HT-29 (cell line): ENCODE data around the gene ADGRL1. TPM values are rescaled to one million over a fixed set of nuclear protein-coding genes. Genes with fewer than 3 reads are reported as not detected.
"Not testable (repeated sequence)": the region's sequence is repeated elsewhere in the genome, so short reads cannot be mapped to it uniquely, and the experiment has no call there.

Source experiments
- DNase-seq: peaks from one replicate; pipeline ENCODE4 v3.0.0-alpha.2; 2015; ENCODE audit warnings: low spot score
- total RNA-seq: library from RNA; depleted of rRNA; stranded (reverse); fragments of >200 nt; shearing (Covaris generic); gene quantifications from 2 replicates; pipeline ENCODE4 v1.2.3, GENCODE V29; 2014

Gene ADGRL1
- total RNA-seq, 1 experiment from 2014 or later = 2.0 TPM

- no peak for DNase-seq
These were observed 16.6 kb downstream of the ADGRL1 start for GRCh38 chr19:14189415-14189814.

DNA sequence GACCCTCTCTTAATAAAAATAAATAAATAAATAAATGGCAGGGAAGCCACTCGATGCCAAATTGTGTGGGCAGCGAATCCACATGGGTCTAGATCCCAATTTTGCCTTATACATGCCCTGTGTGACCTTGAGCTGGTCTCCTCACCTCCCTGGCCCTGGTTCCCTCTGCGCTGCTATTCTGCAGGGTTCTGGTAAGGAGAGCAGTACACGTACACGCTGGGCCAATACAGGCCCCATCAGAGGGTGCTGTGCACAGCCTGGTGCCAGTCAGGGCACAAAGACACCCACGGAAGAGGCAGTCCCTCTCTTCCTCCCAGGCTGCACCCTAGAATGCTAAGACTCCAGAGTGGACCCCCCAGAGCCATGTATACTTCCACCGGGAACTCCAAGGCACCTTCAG lies 17.9 kb downstream of the ADGRL1 start:
- DNase-seq = not testable (repeated sequence)

GRCh38 chr19:14187561-14187960 lies 18.4 kb downstream of the ADGRL1 start:
- DNase-seq = no peak

- not testable (repeated sequence) for DNase-seq
These were observed 19.3 kb downstream of the ADGRL1 start for GRCh38 chr19:14186684-14187083.

DNA sequence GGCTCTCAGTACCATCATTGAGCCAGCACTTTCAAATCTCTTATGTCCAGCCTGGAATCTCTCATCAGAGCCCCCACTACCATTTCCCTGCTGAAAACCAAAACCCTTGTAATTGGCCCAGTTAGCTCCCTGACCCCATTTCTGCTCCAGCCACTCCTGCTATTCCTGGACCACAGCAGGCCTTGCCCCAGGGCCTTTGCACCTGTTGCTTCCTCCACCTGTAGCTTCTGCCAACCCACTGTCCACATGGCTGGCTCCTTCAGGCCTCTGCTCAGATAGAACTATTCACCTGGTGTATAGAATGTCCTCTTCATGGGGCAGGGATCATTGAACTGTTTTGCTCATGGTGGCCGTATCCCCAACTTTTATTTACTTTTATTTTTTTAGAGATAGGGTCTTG lies 20.3 kb downstream of the ADGRL1 start:
- DNase-seq = not testable (repeated sequence)

DNA sequence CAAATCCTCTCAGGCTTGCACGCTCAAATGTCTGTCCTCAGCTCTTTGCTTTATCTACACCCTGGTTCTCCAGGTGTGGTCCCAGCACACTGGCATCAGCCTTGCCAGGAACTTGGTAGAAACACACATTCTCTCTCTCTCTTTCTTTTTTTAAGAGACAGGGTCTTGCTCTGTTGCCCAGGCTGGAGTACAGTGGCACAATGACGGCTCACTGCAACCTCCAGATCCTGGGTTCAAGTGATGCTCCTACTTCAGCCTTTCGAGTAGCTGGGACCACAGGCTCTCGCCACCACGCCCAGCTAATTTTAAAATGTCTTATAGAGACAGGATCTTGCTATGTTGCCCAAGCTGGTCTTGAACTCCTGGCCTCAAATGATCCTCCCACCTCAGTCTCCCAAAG lies 20.8 kb downstream of the ADGRL1 start:
- DNase-seq = no peak

- DNase-seq = no peak
These were observed 22.1 kb downstream of the ADGRL1 start for GRCh38 chr19:14183741-14184350.

- no peak for DNase-seq
These were observed 23.5 kb downstream of the ADGRL1 start for GRCh38 chr19:14182476-14182875.

DNA sequence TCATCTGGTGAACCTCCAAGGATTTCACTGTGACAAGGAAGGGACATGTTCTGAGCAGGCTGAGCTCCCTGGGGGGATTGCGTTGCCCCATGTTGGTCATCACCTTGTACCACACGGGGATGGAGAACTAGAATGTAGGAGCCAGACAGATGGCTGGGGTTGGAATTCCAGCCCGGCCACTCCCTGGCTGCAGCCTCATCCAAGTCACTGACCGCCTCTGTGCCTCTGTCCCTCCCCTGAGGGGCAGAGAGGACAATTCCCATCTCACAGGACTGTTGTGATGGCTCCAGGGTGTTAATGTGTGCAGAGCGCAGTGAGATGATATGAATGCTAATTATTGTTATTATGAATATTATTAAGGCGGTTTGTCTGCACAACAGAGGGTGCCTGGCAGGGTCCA lies 24.1 kb downstream of the ADGRL1 start:
- DNase-seq = no peak

GRCh38 chr19:14181199-14181598 lies 24.8 kb downstream of the ADGRL1 start:
- not testable (repeated sequence) for DNase-seq

DNA sequence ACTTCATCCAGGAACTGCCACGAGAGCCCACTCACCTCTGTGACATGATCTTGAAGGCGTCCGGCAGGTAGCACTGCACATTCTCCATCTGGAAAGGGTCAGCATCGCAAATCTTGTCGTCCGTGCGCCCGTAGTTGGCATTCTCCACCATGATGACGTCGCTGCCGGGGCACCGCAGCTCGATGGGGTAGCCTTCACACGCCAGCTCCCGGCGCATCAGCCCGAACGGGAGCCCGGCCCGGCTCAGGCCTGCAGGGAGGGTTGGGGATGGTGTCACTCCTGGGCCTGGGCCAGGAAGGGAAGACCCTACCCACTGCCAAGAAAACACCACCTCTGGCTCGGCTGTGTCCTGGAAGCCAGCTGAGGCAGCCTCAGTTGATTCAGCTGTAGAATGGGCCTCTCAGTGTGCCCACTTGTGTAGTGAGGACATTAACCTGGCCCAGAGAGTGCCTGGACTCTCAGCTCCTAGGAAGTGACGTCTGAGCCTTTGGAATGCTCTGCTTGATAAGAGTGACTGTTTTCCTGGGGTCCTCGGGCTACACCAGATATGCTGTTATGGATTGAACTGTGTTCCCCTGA lies 28.4 kb downstream of the ADGRL1 start:
- no peak for DNase-seq

- no peak for DNase-seq
These were observed 30.6 kb downstream of the ADGRL1 start for GRCh38 chr19:14175351-14175792.

GRCh38 chr19:14174883-14175282 lies 31.1 kb downstream of the ADGRL1 start:
- no peak for DNase-seq

GRCh38 chr19:14168993-14169392 lies 37.0 kb downstream of the ADGRL1 start:
- no peak for DNase-seq

GRCh38 chr19:14168259-14168972 lies 37.6 kb downstream of the ADGRL1 start:
- DNase-seq = no peak

DNA sequence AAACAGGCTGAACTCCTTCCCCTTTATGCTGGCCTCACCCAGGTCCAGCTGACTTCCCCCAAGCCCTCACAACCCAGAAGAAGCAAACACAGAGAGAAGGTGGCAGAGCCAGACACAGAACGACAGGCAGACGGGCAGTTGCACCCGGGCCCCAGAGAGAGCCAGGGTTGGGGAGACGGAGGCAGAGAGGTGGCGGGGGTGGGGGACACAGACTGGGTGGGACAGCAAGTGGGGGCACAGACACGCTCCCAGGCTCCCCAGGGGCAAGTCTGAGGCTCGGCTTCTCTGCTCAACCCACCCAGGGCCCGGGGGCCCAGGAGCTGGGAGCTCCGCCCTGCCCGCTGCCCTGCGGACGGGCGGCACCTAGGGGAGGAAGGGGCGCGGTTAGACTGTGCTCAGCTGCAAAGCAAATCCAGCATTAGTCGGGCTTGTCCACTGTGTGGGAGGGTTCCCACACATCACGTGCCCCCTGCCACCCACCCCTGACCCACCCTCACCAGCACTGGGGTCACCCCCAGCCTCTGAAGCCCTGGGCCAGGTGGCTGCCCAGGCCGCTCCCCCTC lies 38.3 kb downstream of the ADGRL1 start:
- DNase-seq = no peak

DNA sequence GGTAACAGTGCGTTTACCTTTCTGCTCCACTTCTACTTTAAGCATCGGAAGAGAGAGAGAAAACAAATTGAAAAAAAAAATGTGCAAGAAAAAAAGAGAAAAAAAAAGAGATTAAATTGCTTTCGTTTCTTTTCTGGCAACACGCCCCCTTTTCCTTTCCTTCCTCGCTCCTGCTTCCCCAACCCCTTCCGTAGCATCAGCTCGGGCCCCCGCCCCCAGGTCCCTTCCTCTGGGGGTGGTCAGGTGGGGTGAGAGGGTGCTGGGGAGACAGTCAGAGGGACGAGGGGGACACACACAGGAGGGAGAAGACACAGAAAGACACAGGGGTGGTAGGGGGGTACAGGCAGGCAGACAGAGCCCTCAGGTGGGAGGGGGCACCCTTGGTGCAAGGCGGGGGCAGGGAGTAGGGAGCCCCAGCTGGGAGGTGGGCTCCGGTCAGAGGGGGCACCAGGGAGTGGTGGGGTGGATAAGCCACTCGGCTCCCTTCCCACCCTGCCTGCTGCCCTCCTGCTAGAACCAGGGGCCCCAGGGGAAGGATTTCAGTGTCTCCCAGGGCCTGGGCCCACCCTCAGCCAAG lies 38.9 kb downstream of the ADGRL1 start:
- DNase-seq = no peak

DNA sequence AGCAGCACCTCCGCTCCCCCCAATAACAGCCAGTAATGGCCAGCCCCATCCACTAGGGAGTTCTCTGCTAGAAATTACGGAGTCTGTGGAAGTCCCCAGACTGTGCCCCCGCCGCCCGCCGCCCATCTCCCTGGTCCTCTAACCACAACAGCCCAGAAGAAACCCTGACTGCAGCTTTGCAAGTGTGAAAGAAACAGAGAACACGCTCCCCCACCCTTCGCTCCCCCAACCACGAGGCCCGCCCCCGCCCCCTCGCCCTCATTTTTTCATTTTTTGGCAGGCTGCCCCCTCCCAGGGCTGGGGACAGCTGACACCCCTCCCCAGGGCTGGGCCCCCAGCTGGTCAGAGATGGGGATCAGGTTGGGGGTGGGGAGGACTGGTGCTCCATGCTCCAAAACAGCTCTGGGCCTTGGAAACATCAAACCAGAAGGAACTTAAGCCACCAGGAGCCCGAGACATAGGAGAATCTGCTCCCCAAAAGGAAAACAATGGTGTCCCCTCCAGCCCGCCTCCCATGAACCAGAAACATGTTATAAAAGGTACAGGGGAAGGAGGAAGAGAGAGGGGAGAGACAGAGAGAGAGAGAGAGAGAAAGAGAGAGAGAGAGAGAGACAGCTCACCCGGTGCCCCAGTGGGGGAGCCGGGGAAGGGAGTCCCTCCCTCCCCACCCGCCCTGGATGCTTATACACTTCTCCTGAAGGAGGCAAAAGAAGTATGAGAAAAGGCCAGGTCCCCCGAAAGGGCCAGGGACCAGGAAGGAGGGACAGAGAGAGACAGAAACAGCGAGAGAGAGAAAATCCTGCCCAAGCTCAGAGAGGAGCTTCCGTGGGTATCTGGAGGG lies 39.8 kb downstream of the ADGRL1 start:
- no peak for DNase-seq

- DNase-seq = no peak
These were observed 41.1 kb downstream of the ADGRL1 start for GRCh38 chr19:14164724-14165493.

DNA sequence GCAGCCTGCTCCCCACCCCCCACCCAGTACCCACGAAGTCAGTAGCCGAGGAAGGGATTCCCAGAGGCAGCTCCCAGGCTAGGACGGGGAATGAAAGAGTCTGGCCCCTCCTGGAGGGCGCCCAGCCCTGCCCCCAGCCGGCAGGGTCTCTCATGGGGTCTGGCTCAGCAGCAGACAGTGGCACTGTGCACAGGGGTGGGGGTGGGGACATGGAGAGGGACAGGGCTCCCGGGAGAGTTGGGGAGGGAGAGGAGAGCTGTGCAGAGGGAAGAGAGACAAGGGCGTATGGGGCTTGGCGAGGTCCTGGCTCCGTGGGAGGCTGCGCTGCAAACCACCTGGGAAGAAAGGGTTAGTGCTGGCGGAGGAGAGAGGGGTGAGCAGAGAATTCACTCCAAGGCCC lies 41.9 kb downstream of the ADGRL1 start:
- no peak for DNase-seq

DNA sequence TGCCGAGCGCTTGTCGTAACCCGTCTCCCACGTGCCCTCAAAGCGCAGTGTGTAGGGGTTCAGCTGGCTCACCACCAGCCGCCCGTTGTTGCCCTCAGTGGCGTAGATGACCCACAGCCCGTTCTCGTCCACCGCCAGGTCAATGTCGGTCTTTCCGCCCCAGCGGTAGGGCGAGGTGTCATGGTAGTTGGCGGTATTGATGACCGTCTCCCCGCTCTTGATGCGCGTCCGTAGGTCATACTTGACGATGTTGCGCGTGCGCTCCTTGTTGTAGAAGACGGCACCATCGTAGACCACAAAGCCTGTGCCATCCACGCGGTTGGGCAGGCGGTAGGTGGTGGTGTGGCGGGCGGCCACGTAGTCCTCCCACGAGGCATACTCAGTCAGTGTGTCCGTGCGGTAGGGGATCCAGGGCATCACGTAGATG lies 43.1 kb downstream of the ADGRL1 start:
- DNase-seq = no peak
